RWPE1 (cell line): ENCODE data around the gene KIF1B.

Experiments used
- CTCF ChIA-PET: fragments of 350-600 bp; sonication (Branson Sonifier 250); formaldehyde crosslinking; extraction: SDS; loops from one replicate; lab custom pipeline; 2021; lab: Yijun Ruan, JAX
- POLR2A ChIA-PET: fragments of 400-600 bp; formaldehyde crosslinking; extraction: SDS; loops from one replicate; lab custom pipeline; 2020; ENCODE audit warnings: antibody characterized with exemption; ENCODE audit not compliant: low non-redundant PET; lab: Yijun Ruan, JAX
- DNase-seq: peaks from one replicate; pipeline ENCODE4 v3.0.0; 2012; ENCODE audit warnings: low spot score
- H3K27ac ChIP-seq: fragments of 450-650 bp; 2 replicates; pipeline ENCODE4 v1.5.1; 2017
- CTCF ChIP-seq: fragments of 450-650 bp; conservative IDR thresholded peaks from 2 replicates; pipeline ENCODE4 v1.5.1; 2017; ENCODE audit warnings: low read depth, mild to moderate bottlenecking

Gene KIF1B

GRCh38 chr1:10181154-10181553 lies 29.2 kb upstream of the KIF1B start:
- no peak overlapping the region for H3K27ac ChIP-seq
- ChIA-PET POLR2A (no interaction called here), CTCF (no interaction called here)

GRCh38 chr1:10185759-10186158 lies 24.6 kb upstream of the KIF1B start:
- CTCF ChIA-PET, result no interaction called here
- no peak overlapping the region for H3K27ac ChIP-seq
- DNase-seq, result no peak
- no peak for TF ChIP-seq CTCF
- POLR2A ChIA-PET, result no interaction called here

More at GRCh38 chr1:10181154-10181553, 29.2 kb upstream of the KIF1B start:
- no peak for DNase-seq
- no peak for TF ChIP-seq CTCF

GRCh38 chr1:10186331-10187025 lies 23.9 kb upstream of the KIF1B start:
- CTCF ChIA-PET, result interaction anchor here (0.6 kb wide), 1 partner anchor 161 kb away, joined by 3 read pairs; no protein-coding TSS in a partner anchor
- TF ChIP-seq CTCF, result no peak
- no peak overlapping the region for H3K27ac ChIP-seq
- POLR2A ChIA-PET, result no interaction called here
- no peak for DNase-seq

GRCh38 chr1:10187026-10187334 lies 23.4 kb upstream of the KIF1B start:
- ChIA-PET CTCF (interaction anchor here (0.6 kb wide), 2 partner anchors 162 to 732 kb away, joined by 3 read pairs; no protein-coding TSS in a partner anchor), POLR2A (no interaction called here)
- TF ChIP-seq CTCF, result no peak
- DNase-seq, result no peak
- H3K27ac ChIP-seq, result no peak overlapping the region

GRCh38 chr1:10188133-10188650 lies 22.2 kb upstream of the KIF1B start:
- no peak for DNase-seq
- ChIA-PET POLR2A (no interaction called here), CTCF (interaction anchor here (0.6 kb wide), 2 partner anchors 13 to 22 kb away, joined by 3 to 4 read pairs; partner anchors contain the start of gene KIF1B)
- H3K27ac ChIP-seq, result no peak overlapping the region
- TF ChIP-seq CTCF, result no peak

- no peak overlapping the region for H3K27ac ChIP-seq
- POLR2A ChIA-PET, result no interaction called here
- CTCF ChIA-PET, result interaction anchor here (0.6 kb wide), 3 partner anchors 8 to 118 kb away, joined by 3 to 7 read pairs (median 3); no protein-coding TSS in a partner anchor
- DNase-seq, result no peak
- TF ChIP-seq CTCF, result no peak
Measured at GRCh38 chr1:10189659-10190058, 20.7 kb upstream of the KIF1B start.
